Pulmonary artery endothelial cell (primary cell): ENCODE data around the gene GAK. TPM values are rescaled to one million over a fixed set of nuclear protein-coding genes. Genes with fewer than 3 reads are reported as not detected.

Experiments
- DNase-seq: peaks from one replicate; pipeline ENCODE4 v3.0.0-alpha.2; 2011; ENCODE audit warnings: low read depth, low spot score
- total RNA-seq: library from RNA; depleted of rRNA; stranded (reverse); fragments of >200 nt; gene quantifications from 2 replicates; pipeline ENCODE4 v1.2.3, GENCODE V29; 2014

Gene GAK
- total RNA-seq, 1 donor from 2014 or later: 64.6 TPM

- DNase-seq: no peak
Observed at GRCh38 chr4:890036-890695, 42.0 kb downstream of the GAK start.

- no peak for DNase-seq
Observed at GRCh38 chr4:889516-889915, 42.6 kb downstream of the GAK start.

GRCh38 chr4:888029-888428 is 44.1 kb downstream of the GAK start:
- DNase-seq: no peak

- no peak for DNase-seq
Observed at GRCh38 chr4:887034-887763, 44.9 kb downstream of the GAK start.

- DNase-seq: no peak
Observed at GRCh38 chr4:886244-886643, 45.9 kb downstream of the GAK start.

GRCh38 chr4:885353-885752 is 46.8 kb downstream of the GAK start:
- DNase-seq: no peak

GRCh38 chr4:884896-885295 is 47.2 kb downstream of the GAK start:
- DNase-seq: no peak

GRCh38 chr4:884259-884658 is 47.9 kb downstream of the GAK start:
- no peak for DNase-seq

- no peak for DNase-seq
Observed at GRCh38 chr4:883377-884095, 48.6 kb downstream of the GAK start.

- no peak for DNase-seq
Observed at GRCh38 chr4:882646-883045, 49.5 kb downstream of the GAK start.

- DNase-seq: no peak
Observed at GRCh38 chr4:881709-882108, 50.4 kb downstream of the GAK start.

- no peak for DNase-seq
Observed at GRCh38 chr4:880684-881405, 51.3 kb downstream of the GAK start.

- DNase-seq: no peak
Observed at GRCh38 chr4:879729-880077, 52.4 kb downstream of the GAK start.

GRCh38 chr4:878796-879728 is 53.1 kb downstream of the GAK start:
- DNase-seq: no peak

GRCh38 chr4:877502-877901 is 54.6 kb downstream of the GAK start:
- no peak for DNase-seq

GRCh38 chr4:876780-877179 is 55.3 kb downstream of the GAK start:
- no peak for DNase-seq

- no peak for DNase-seq
Observed at GRCh38 chr4:875818-876423, 56.2 kb downstream of the GAK start.

GRCh38 chr4:874971-875817 is 56.9 kb downstream of the GAK start:
- DNase-seq: no peak

GRCh38 chr4:874056-874455 is 58.1 kb downstream of the GAK start:
- no peak for DNase-seq
